Activated T-helper 1 cell treated with Interleukin-2 at 50 U/mL for 16 hours (primary cell): ENCODE data around the gene KCNJ12.
"Not testable (repeated sequence)": the region's sequence is repeated elsewhere in the genome, so short reads cannot be mapped to it uniquely, and the experiment has no call there.

ENCODE experiments used
- DNase-seq: peaks from one replicate; pipeline ENCODE4 v3.0.0-alpha.2; 2020; ENCODE audit warnings: low read depth

The KCNJ12 gene

GRCh38 chr17:21422311-21423189 lies 46.4 kb downstream of the KCNJ12 start:
- DNase-seq: not testable (repeated sequence)

GRCh38 chr17:21423190-21423493 lies 47.0 kb downstream of the KCNJ12 start:
- not testable (repeated sequence) for DNase-seq

- not testable (repeated sequence) for DNase-seq
Observed at GRCh38 chr17:21424697-21425096, 48.5 kb downstream of the KCNJ12 start.

GRCh38 chr17:21425321-21425720 lies 49.2 kb downstream of the KCNJ12 start:
- DNase-seq: no peak

GRCh38 chr17:21425736-21426135 lies 49.6 kb downstream of the KCNJ12 start:
- no peak for DNase-seq

GRCh38 chr17:21426246-21426645 lies 50.1 kb downstream of the KCNJ12 start:
- not testable (repeated sequence) for DNase-seq

GRCh38 chr17:21426876-21427275 lies 50.7 kb downstream of the KCNJ12 start:
- DNase-seq: not testable (repeated sequence)

GRCh38 chr17:21427727-21428126 lies 51.6 kb downstream of the KCNJ12 start:
- DNase-seq: not testable (repeated sequence)

GRCh38 chr17:21428752-21429424 lies 52.7 kb downstream of the KCNJ12 start:
- not testable (repeated sequence) for DNase-seq

- DNase-seq: not testable (repeated sequence)
Observed at GRCh38 chr17:21429921-21430628, 53.9 kb downstream of the KCNJ12 start.

- not testable (repeated sequence) for DNase-seq
Observed at GRCh38 chr17:21433971-21434370, 57.8 kb downstream of the KCNJ12 start.

GRCh38 chr17:21434976-21435375 lies 58.8 kb downstream of the KCNJ12 start:
- not testable (repeated sequence) for DNase-seq

GRCh38 chr17:21436481-21436880 lies 60.3 kb downstream of the KCNJ12 start:
- DNase-seq: not testable (repeated sequence)

GRCh38 chr17:21436883-21437836 lies 61.0 kb downstream of the KCNJ12 start:
- DNase-seq: not testable (repeated sequence)

- DNase-seq: not testable (repeated sequence)
Observed at GRCh38 chr17:21438316-21439014, 62.3 kb downstream of the KCNJ12 start.

- not testable (repeated sequence) for DNase-seq
Observed at GRCh38 chr17:21439015-21439336, 62.8 kb downstream of the KCNJ12 start.

GRCh38 chr17:21445091-21445650 lies 69.0 kb downstream of the KCNJ12 start:
- DNase-seq: no peak

- DNase-seq: not testable (repeated sequence)
Observed at GRCh38 chr17:21447552-21447951, 71.4 kb downstream of the KCNJ12 start.

GRCh38 chr17:21449891-21450290 lies 73.7 kb downstream of the KCNJ12 start:
- not testable (repeated sequence) for DNase-seq

- DNase-seq: no peak
Observed at GRCh38 chr17:21451975-21452374, 75.8 kb downstream of the KCNJ12 start.
